Fibroblast of the conjunctiva (primary cell): ENCODE data around the gene ABAT.
"Not testable (repeated sequence)": the region's sequence is repeated elsewhere in the genome, so short reads cannot be mapped to it uniquely, and the experiment has no call there.

Experiments used
- DNase-seq: peaks from one replicate; pipeline ENCODE4 v3.0.0-alpha.2; 2010; ENCODE audit warnings: low read depth

ABAT gene

GRCh38 chr16:8682551-8683259 is 8.3 kb downstream of the ABAT start:
- no peak for DNase-seq

GRCh38 chr16:8683640-8684039 is 9.2 kb downstream of the ABAT start:
- DNase-seq: no peak

- DNase-seq: no peak
These were observed 11.2 kb downstream of the ABAT start for GRCh38 chr16:8685617-8686016.

- DNase-seq: no peak
These were observed 11.7 kb downstream of the ABAT start for GRCh38 chr16:8686031-8686621.

- no peak for DNase-seq
These were observed 12.5 kb downstream of the ABAT start for GRCh38 chr16:8686879-8687278.

GRCh38 chr16:8689686-8690085 is 15.3 kb downstream of the ABAT start:
- DNase-seq: no peak

- no peak for DNase-seq
These were observed 17.3 kb downstream of the ABAT start for GRCh38 chr16:8691728-8692127.

GRCh38 chr16:8694795-8695728 is 20.6 kb downstream of the ABAT start:
- DNase-seq: no peak

GRCh38 chr16:8696880-8697279 is 22.5 kb downstream of the ABAT start:
- no peak for DNase-seq

GRCh38 chr16:8697965-8698364 is 23.5 kb downstream of the ABAT start:
- DNase-seq: no peak

- DNase-seq: no peak
These were observed 29.3 kb downstream of the ABAT start for GRCh38 chr16:8703693-8704092.

- DNase-seq: no peak
These were observed 29.7 kb downstream of the ABAT start for GRCh38 chr16:8704098-8704497.

GRCh38 chr16:8705100-8705822 is 30.8 kb downstream of the ABAT start:
- DNase-seq: not testable (repeated sequence)

- no peak for DNase-seq
These were observed 34.1 kb downstream of the ABAT start for GRCh38 chr16:8708536-8708935.

GRCh38 chr16:8712589-8713361 is 38.4 kb downstream of the ABAT start:
- no peak for DNase-seq

GRCh38 chr16:8713635-8714172 is 39.3 kb downstream of the ABAT start:
- DNase-seq: no peak

GRCh38 chr16:8714174-8714573 is 39.8 kb downstream of the ABAT start:
- no peak for DNase-seq

GRCh38 chr16:8714807-8715206 is 40.4 kb downstream of the ABAT start:
- no peak for DNase-seq

- no peak for DNase-seq
These were observed 41.6 kb downstream of the ABAT start for GRCh38 chr16:8716052-8716451.

GRCh38 chr16:8716592-8716991 is 42.2 kb downstream of the ABAT start:
- DNase-seq: no peak

GRCh38 chr16:8717469-8717868 is 43.1 kb downstream of the ABAT start:
- no peak for DNase-seq
